ENCODE measurements around the gene ROBO3.

The ROBO3 gene

GRCh38 chr11:124838805-124839127, 26.5 kb upstream of the ROBO3 start:
- H3K9me2 ChIP-seq (replicated peaks; ENCODE audit: control insufficient read depth, low read length), result no peaks in the 10 kb centered on the region
- H3K9me3 ChIP-seq (ENCODE audit: control insufficient read depth, insufficient read depth, low read length), result no peaks in the 10 kb centered on the region
- no peaks in the 10 kb centered on the region for H3K79me2 ChIP-seq (ENCODE audit: control insufficient read depth, low read length)
- 0 out of 2 replicates have a peak, but pooled peaks cover 2% of the 10 kb centered on the region for H3F3A ChIP-seq (ENCODE audit: control insufficient read depth, insufficient read depth)
- H3K27me3 ChIP-seq (ENCODE audit: control insufficient read depth, low read length), result peaks cover 56% of the 10 kb centered on the region
- no peak overlapping the region for H3K4me3 ChIP-seq (ENCODE audit: low read length)
- no peaks in the 10 kb centered on the region for H4K20me1 ChIP-seq (ENCODE audit: control insufficient read depth, insufficient read depth, low read depth, low read length)
- no peaks in the 10 kb centered on the region for H3K36me3 ChIP-seq (ENCODE audit: control insufficient read depth, low read length)
- H3K4me2 ChIP-seq (ENCODE audit: low read length), result peak overlapping the region; percentile 17; the same call in 1 of the 2 replicates
- H3K27ac ChIP-seq (ENCODE audit: low read depth, low read length), result no peak overlapping the region
- TF ChIP-seq CTCF (IDR thresholded peaks at IDR 0.05; ENCODE audit: low read depth, low read length, poor library complexity, severe bottlenecking), result no peak
- H3K4me1 ChIP-seq (ENCODE audit: control insufficient read depth, low read length), result peaks cover 31% of the 10 kb centered on the region

- H3K9me3 ChIP-seq (ENCODE audit: control insufficient read depth, insufficient read depth, low read length), result no peaks in the 10 kb centered on the region
- peak overlapping the region; percentile 17 for H3K4me2 ChIP-seq (ENCODE audit: low read length)
- no peak overlapping the region for H3K27ac ChIP-seq (ENCODE audit: low read depth, low read length)
- 0 out of 2 replicates have a peak, but pooled peaks cover 2% of the 10 kb centered on the region for H3F3A ChIP-seq (ENCODE audit: control insufficient read depth, insufficient read depth)
- H3K4me1 ChIP-seq (ENCODE audit: control insufficient read depth, low read length), result peaks cover 29% of the 10 kb centered on the region
- H3K4me3 ChIP-seq (ENCODE audit: low read length), result no peak overlapping the region
- H3K9me2 ChIP-seq (replicated peaks; ENCODE audit: control insufficient read depth, low read length), result no peaks in the 10 kb centered on the region
- no peaks in the 10 kb centered on the region for H3K79me2 ChIP-seq (ENCODE audit: control insufficient read depth, low read length)
- H4K20me1 ChIP-seq (ENCODE audit: control insufficient read depth, insufficient read depth, low read depth, low read length), result no peaks in the 10 kb centered on the region
- H3K36me3 ChIP-seq (ENCODE audit: control insufficient read depth, low read length), result no peaks in the 10 kb centered on the region
- 0 out of 2 replicates have a peak, but pooled peaks have one; percentile 34 for TF ChIP-seq EZH2phosphoT487 (IDR thresholded peaks at IDR 0.05; ENCODE audit: borderline replicate concordance, low read length)
- no peak for TF ChIP-seq CTCF (IDR thresholded peaks at IDR 0.05; ENCODE audit: low read depth, low read length, poor library complexity, severe bottlenecking)
- peaks cover 61% of the 10 kb centered on the region for H3K27me3 ChIP-seq (ENCODE audit: control insufficient read depth, low read length)
Observed at GRCh38 chr11:124839128-124839971, 25.9 kb upstream of the ROBO3 start.

DNA sequence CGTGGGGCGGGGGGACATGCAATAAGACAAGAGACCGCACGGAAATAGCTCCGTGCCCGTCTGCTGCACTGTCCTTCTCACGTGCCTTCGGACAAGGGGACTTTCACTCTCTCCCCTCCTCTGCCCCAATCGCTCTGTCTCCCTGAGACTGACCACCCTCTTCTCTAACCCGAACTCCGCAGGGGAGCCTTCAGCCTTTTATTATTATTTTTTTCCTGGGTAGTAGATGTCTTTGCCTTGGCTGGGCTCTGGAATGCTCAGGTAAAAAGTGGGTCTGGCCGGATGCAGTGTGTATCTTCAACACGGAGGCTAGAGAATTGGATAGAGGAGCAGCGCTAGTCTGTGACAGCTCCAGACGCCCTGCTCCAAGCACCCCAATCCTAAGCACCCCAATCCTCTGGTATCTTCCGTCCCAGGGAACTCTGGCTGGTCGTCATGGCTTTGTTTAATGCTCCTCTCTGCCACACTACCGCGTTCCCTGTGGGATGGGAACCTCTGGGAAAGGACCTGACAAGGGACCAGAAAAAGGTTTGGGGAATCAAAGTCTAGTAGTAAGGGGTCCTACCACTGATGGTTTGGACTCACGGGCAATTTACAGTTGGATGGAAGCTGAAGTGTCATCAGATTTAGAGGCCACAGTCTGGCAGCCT, 25.1 kb upstream of the ROBO3 start:
- Histone ChIP-seq H3K9me3 (ENCODE audit: control insufficient read depth, insufficient read depth, low read length) (no peaks in the 10 kb centered on the region), H3K9me2 (replicated peaks; ENCODE audit: control insufficient read depth, low read length) (no peaks in the 10 kb centered on the region), H3K4me1 (ENCODE audit: control insufficient read depth, low read length) (peaks cover 22% of the 10 kb centered on the region), H3K27ac (ENCODE audit: low read depth, low read length) (no peak overlapping the region), H3K4me3 (ENCODE audit: low read length) (no peak overlapping the region), H3K79me2 (ENCODE audit: control insufficient read depth, low read length) (no peaks in the 10 kb centered on the region), H3F3A (ENCODE audit: control insufficient read depth, insufficient read depth) (0 out of 2 replicates have a peak, but pooled peaks cover 2% of the 10 kb centered on the region), H3K4me2 (ENCODE audit: low read length) (no peak overlapping the region), H4K20me1 (ENCODE audit: control insufficient read depth, insufficient read depth, low read depth, low read length) (no peaks in the 10 kb centered on the region), H3K27me3 (ENCODE audit: control insufficient read depth, low read length) (peaks cover 68% of the 10 kb centered on the region), H3K36me3 (ENCODE audit: control insufficient read depth, low read length) (no peaks in the 10 kb centered on the region)
- no peak for TF ChIP-seq CTCF (IDR thresholded peaks at IDR 0.05; ENCODE audit: low read depth, low read length, poor library complexity, severe bottlenecking)
- no peak for TF ChIP-seq EZH2phosphoT487 (IDR thresholded peaks at IDR 0.05; ENCODE audit: borderline replicate concordance, low read length)
